Ishikawa (cell line): ENCODE data around the gene DDX49.

Experiments used
- FOXM1 ChIP-seq: IDR thresholded peaks from 2 replicates; pipeline ENCODE4 v1.6.1; 2012; ENCODE audit warnings: low read depth, borderline replicate concordance
- REST ChIP-seq: IDR thresholded peaks from 2 replicates; pipeline ENCODE4 v1.6.1; 2012; ENCODE audit warnings: low read depth, mild to moderate bottlenecking
- TAF1 ChIP-seq: IDR thresholded peaks from 2 replicates; pipeline ENCODE4 v1.6.1; 2012; ENCODE audit warnings: low read depth, mild to moderate bottlenecking
- YY1 ChIP-seq: IDR thresholded peaks from 2 replicates; pipeline ENCODE4 v1.6.1; 2012; ENCODE audit warnings: low read depth

- TF ChIP-seq TAF1 (no peak), FOXM1 (no peak), REST (no peak), YY1 (no peak)
These were observed 26.8 kb downstream of the DDX49 start for GRCh38 chr19:18946335-18946734.
